ENCODE measurements around the gene SMG7.

SMG7 gene

DNA sequence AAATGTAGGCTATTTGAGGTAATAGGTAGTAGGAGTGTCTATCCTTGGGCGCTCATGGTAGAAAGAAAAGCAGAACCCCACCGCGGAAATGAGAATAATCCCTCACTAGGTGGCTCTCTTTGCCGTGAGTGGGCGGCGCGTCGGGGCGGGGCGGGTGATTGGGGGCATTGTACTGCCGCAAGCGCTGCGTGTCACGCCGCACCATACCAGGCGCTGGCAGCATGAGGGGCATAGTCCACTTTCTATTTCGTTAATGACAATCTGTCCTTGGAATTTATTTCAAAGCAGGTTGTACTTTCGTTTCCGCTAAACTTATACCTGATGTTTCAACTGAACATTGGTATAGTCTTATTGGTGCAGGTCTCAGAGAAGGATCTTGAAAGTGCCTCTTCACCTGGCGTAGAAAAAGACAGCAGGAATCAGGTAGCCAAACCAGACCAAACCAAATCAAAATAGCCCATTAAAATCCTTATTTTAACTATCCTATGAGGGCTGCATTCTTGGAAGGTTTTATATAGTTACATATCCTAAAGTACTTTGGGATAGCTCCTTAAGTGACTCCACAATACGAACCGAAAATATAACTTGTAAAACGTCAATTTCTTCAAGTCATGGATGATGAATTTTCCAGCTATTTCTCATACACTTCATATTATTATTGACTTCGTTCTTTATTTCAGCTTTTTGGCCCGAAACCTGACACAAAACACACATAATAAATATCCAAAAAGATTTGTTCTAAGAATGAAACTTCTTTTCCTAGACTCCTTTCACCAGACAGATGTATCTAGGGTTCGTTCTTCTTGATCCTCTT lies 1.9 kb upstream of the SMG7 start:
- peak; percentile 15 to 87 (median 66) for DNase-seq

DNA sequence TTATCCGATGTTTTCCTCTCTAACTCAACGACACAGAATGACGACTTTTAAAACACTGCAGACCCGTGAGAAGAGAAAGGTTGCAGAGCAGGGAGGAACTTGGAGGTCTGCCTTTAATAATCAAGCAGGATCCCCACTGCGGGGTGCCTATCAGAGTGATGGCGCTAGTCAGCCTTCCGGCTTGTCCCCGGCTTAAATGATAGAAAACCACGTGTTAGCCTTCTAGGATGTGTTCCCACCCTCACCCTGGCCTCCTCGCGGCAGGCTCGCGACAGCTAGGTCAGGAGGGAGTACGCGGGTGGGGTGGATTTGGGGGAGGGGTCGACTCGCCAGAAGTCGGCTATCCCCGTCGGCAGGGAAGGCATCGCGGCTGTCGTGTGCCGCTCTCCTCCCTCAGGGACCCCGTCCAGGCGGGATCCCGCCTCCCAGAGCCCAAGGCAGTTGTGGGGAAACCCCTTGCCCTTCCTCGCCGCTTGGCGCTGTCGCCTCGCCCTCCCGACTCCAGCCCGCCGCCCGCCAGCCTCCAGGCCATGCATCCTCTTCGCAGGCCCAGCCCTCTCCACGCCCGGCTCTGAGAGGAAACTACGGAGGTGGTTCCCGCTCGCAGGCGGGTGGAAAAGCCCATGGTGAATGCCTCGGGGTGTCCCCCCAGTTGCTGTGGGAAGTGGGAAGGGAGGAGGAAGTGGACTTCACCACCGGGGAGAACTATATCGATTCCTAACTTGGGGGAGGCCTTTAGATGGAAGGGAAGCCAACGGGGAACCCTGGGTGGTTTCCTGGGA lies 1.1 kb upstream of the SMG7 start:
- peak in 50 of 51 donors; percentile 26 to 96 (median 82) for DNase-seq

DNA sequence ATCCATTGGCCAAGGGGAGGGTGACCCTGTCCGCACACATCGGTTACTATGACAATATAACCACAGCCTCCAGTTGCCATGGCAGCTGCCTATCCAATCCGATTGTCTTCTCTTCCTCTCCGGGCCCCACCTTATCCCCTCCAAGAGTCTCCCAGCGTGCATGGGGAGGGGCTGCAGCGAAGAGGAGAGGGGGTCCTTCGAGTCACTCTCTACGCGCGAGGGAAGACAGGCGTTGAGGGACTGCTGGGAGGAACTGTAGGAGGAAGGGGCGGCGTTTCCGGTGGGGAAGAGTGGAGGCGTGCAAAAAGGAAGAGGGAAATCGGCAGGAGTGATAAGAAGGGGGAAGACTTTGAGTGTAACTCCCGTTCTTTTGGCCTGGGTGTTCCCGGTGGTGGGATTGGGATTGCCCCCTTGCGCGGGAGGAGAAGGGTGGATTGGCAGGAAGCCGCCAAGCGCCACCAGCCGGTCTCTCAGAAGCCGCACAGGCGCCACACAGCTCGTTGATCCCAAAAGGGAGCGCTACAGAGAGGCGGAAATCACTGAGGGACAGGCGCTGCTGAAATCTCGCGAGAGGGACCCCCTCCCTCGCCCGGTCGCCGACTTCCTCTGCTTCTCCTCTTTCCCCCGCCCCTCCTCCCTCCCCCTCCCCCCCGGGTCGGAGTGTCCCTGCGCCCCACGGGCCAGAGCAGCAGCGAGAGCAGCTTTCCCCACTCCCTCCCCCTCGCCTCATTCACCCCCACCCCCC lies 384 bp upstream of the SMG7 start:
- peak; percentile 86 to 100 (median 97) for DNase-seq

GRCh38 chr1:183473217-183473536 lies 878 bp downstream of the SMG7 start:
- DNase-seq, result peak in 1 of 51 donors; percentile 9

GRCh38 chr1:183476081-183476480 lies 3.8 kb downstream of the SMG7 start:
- DNase-seq, result no peak

DNA sequence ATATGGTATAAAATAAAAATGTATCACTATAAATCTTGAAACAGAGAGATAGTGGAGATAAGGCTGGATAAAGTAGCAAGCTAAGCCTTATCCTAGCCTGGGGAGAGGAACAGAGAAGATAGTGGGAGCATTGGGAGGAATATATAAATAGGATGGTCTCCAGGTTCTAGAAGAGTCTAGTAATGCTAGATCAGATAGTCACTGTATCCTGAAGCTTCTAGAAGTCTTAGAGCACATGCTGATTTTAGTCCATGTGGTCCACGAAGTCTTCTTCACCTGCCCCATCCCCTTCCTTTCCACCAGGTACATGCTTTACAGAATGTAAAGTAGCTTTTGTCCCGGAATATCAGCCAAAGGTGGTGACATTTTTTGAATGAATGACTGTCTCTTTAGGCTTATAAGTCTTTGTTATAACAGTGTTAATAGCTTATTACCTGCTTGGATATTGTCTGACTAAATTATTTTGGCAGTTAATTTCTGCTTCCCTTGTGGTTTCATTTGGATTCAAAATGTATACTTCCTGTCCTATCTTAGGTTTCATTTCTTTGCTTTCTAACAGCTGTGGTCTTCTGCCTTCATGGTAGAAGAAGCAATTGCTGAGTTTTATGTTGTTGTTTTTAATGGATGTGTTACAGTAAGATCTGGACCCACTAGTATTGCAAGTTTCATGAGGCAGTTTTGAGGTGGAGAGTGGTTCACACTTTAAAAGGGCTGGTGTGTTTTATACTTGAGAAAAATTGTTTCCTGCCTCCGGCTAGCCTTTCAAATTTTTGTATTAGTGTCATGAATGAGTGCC lies 5.9 kb downstream of the SMG7 start:
- DNase-seq, result no peak

GRCh38 chr1:183480971-183481441 lies 8.7 kb downstream of the SMG7 start:
- no peak for DNase-seq

- no peak for DNase-seq
These were observed 10.9 kb downstream of the SMG7 start for GRCh38 chr1:183483224-183483623.

DNA sequence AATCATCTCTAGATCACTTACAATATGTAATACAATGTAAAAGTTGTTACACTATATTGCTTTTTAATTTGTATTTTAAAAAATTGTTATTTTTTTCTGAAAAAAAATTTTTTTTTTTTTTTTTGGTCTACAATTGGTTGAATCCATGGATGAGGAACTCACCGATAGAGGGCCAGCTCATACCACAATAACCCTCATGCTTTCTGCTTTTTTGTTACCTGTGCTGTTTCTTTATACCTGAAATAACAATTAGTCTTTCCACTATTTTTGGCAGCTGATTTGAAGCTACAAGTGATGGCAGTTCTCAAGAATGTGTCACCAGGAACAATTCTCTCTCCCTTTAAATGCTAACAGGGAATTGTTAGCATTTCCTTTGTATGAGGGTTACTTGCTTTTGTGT lies 12.0 kb downstream of the SMG7 start:
- DNase-seq, result no peak

GRCh38 chr1:183484851-183485250 lies 12.6 kb downstream of the SMG7 start:
- DNase-seq, result no peak

- DNase-seq, result no peak
These were observed 15.6 kb downstream of the SMG7 start for GRCh38 chr1:183487674-183488442.

DNA sequence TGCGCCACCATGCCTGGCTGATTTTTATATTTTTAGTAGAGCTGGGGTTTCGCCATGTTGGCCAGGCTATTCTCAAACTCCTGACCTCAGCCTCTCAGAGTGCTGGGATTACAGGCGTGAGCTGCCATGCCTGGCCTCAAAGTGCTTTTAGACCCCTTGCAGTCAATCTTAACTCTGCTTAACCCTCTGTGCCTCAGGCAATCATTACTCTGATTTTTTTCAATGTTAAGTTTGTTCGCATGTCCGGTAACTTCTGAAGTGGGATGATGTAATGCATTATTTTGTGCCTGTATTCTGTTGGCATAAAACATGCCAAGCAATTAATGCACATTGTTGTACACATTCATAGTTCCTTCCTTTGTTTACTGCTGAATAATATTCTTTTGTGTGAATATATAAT lies 18.6 kb downstream of the SMG7 start:
- DNase-seq, result no peak

GRCh38 chr1:183493540-183494245 lies 21.4 kb downstream of the SMG7 start:
- DNase-seq, result no peak

DNA sequence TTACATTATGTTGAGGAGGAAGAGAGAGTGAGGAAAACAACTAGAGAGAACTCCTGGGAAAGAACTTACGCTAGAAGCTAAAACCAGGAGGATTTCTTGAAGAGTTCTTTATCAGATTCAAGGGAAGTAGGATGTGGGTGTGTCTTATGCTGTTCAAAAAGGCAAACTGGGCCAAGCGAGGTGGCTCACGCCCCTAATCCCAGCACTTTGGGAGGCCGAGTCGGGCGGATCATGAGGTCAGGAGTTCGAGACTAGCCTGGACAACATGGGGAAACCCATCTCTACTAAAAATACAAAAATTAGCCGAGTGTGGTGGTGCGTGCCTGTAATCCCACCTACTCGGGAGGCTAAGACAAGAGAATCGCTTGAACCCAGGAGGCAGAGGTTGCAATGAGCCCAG lies 23.1 kb downstream of the SMG7 start:
- no peak for DNase-seq

- DNase-seq, result no peak
These were observed 24.9 kb downstream of the SMG7 start for GRCh38 chr1:183497218-183497617.

- no peak for DNase-seq
These were observed 26.2 kb downstream of the SMG7 start for GRCh38 chr1:183498342-183498991.

- no peak for DNase-seq
These were observed 33.3 kb downstream of the SMG7 start for GRCh38 chr1:183505454-183506089.

- no peak for DNase-seq
These were observed 34.3 kb downstream of the SMG7 start for GRCh38 chr1:183506561-183506960.

DNA sequence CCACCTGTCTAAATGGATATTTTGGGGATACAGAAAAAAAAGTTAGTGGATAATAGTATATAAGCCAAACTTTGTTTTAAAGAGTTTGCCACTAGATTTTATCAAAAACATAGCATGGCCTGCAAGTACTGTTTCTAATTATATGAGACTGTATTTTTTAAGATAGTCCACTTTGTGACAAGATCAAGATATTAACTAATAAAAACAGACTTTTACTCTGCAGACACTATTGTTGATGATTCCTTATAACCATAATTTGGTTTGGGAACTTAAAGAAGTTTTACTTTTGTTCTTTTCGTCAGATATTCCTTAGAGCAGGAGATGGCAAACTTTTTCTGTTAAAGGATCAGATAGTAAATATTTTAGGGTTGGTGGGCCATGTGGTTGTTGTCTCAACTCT lies 36.4 kb downstream of the SMG7 start:
- DNase-seq, result no peak

Measured in hypothalamus (tissue), 51 donors.